Parathyroid adenoma (tissue), 2 donors: ENCODE measurements around the gene FITM2.
"Not testable (repeated sequence)": the region's sequence is repeated elsewhere in the genome, so short reads cannot be mapped to it uniquely, and the experiment has no call there.

Experiments
- H2AFZ ChIP-seq: fragments of 300-600 bp; sonication (generic); one replicate; pipeline ENCODE4 v1.7.0; 2017; ENCODE audit warnings: antibody characterized with exemption, mild to moderate bottlenecking
- H3K27ac ChIP-seq: fragments of 300-600 bp; sonication (generic); one replicate; pipeline ENCODE4 v1.7.0; 2017
- H3K27me3 ChIP-seq: fragments of 300-600 bp; sonication (generic); one replicate; pipeline ENCODE4 v1.7.0; 2017; ENCODE audit warnings: low read length; ENCODE audit not compliant: control insufficient read depth, insufficient read depth
- H3K36me3 ChIP-seq: fragments of 300-600 bp; sonication (generic); one replicate; pipeline ENCODE4 v1.7.0; 2017; ENCODE audit warnings: low read length; ENCODE audit not compliant: control insufficient read depth, insufficient read depth
- H3K4me1 ChIP-seq: fragments of 300-600 bp; sonication (generic); one replicate; pipeline ENCODE4 v1.7.0; 2017; ENCODE audit warnings: control low read depth
- H3K4me2 ChIP-seq: fragments of 300-600 bp; sonication (generic); one replicate; pipeline ENCODE4 v1.7.0; 2017; ENCODE audit warnings: low read length
- H3K4me3 ChIP-seq: fragments of 300-600 bp; sonication (generic); one replicate; pipeline ENCODE4 v1.7.0; 2017; ENCODE audit warnings: low read depth, low read length
- H3K79me2 ChIP-seq: fragments of 300-600 bp; sonication (generic); one replicate; pipeline ENCODE4 v1.7.0; 2017; ENCODE audit warnings: control low read depth
- H3K9ac ChIP-seq: fragments of 300-600 bp; sonication (generic); one replicate; pipeline ENCODE4 v1.7.0; 2017; ENCODE audit warnings: mild to moderate bottlenecking
- H3K9me3 ChIP-seq: fragments of 300-600 bp; sonication (generic); one replicate; pipeline ENCODE4 v1.7.0; 2017; ENCODE audit warnings: low read length; ENCODE audit not compliant: control insufficient read depth
- TF ChIP-seq, protein P1 (sequence below): fragments of 300-600 bp; sonication (generic); IDR thresholded peaks from one replicate; pipeline ENCODE4 v1.7.0; 2017; ENCODE audit warnings: antibody characterized with exemption, mild to moderate bottlenecking
- donor health status: primary hyperparathyroidism.

Gene FITM2

GRCh38 chr20:44349349-44349748 lies 38.3 kb upstream of the FITM2 start:
- H3K4me1 ChIP-seq: no peaks in the 10 kb centered on the region
- H3K9ac ChIP-seq: no peak overlapping the region
- TF ChIP-seq, protein P1, sequence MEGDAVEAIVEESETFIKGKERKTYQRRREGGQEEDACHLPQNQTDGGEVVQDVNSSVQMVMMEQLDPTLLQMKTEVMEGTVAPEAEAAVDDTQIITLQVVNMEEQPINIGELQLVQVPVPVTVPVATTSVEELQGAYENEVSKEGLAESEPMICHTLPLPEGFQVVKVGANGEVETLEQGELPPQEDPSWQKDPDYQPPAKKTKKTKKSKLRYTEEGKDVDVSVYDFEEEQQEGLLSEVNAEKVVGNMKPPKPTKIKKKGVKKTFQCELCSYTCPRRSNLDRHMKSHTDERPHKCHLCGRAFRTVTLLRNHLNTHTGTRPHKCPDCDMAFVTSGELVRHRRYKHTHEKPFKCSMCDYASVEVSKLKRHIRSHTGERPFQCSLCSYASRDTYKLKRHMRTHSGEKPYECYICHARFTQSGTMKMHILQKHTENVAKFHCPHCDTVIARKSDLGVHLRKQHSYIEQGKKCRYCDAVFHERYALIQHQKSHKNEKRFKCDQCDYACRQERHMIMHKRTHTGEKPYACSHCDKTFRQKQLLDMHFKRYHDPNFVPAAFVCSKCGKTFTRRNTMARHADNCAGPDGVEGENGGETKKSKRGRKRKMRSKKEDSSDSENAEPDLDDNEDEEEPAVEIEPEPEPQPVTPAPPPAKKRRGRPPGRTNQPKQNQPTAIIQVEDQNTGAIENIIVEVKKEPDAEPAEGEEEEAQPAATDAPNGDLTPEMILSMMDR: no peak
- H3K4me2 ChIP-seq: no peak overlapping the region
- H3K79me2 ChIP-seq: no peaks in the 10 kb centered on the region
- H3K27ac ChIP-seq: no peak overlapping the region
- no peaks in the 10 kb centered on the region for H3K9me3 ChIP-seq
- H2AFZ ChIP-seq: no peak overlapping the region
- H3K4me3 ChIP-seq: no peak overlapping the region
- no peaks in the 10 kb centered on the region for H3K27me3 ChIP-seq
- no peaks in the 10 kb centered on the region for H3K36me3 ChIP-seq

DNA sequence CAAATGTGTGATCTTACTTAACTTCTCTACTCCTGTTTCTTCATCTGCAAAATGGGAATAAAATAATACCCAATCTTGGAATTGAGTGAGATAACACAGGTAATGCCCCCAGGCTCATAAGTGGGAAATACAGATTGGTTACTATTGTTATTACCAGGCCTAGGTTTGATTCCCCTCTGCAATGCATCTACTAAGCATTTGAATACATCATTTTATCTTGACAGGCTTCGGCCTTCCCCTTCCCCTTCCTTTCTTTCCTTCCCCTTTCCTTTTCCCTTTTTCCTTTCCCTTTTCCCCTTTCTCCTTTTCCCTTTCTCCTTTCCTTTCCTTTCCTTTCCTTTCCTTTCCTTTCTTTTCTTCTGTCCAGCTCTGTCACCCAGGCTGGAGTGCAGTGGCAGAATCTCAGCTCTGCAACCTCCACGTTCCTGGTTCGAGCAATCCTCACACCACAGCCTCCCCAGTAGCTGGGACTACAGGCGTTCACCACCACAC lies 37.2 kb upstream of the FITM2 start:
- H3K4me2 ChIP-seq: no peak overlapping the region
- H3K36me3 ChIP-seq: no peaks in the 10 kb centered on the region
- TF ChIP-seq, protein P1: no peak
- H3K27ac ChIP-seq: no peak overlapping the region
- no peak overlapping the region for H3K9ac ChIP-seq
- H3K27me3 ChIP-seq: no peaks in the 10 kb centered on the region
- no peak overlapping the region for H3K4me3 ChIP-seq
- no peaks in the 10 kb centered on the region for H3K9me3 ChIP-seq
- H2AFZ ChIP-seq: no peak overlapping the region
- no peaks in the 10 kb centered on the region for H3K79me2 ChIP-seq
- no peaks in the 10 kb centered on the region for H3K4me1 ChIP-seq

DNA sequence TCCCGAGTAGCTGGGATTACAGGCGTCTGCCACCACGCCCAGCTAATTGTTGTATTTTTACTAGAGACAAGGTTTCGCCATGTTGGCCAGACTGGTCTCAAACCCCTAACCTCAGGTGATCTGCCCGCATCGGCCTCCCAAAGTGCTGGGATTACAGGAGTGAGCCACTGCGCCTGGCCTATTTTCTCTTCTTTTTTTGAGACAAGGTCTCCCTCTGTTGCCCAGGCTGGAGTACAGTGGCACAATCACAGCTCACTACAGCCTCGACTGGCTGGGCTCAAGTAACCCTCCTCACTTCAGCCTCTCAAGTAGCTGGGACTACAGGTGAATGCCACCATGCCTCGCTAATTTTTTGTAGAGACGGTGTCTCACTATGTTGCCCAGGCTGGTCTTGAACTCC lies 34.9 kb upstream of the FITM2 start:
- H3K4me2 ChIP-seq, H2AFZ ChIP-seq, H3K27me3 ChIP-seq, H3K79me2 ChIP-seq, H3K4me1 ChIP-seq, H3K9me3 ChIP-seq, H3K4me3 ChIP-seq, H3K9ac ChIP-seq, H3K27ac ChIP-seq, H3K36me3 ChIP-seq: not testable (repeated sequence)

DNA sequence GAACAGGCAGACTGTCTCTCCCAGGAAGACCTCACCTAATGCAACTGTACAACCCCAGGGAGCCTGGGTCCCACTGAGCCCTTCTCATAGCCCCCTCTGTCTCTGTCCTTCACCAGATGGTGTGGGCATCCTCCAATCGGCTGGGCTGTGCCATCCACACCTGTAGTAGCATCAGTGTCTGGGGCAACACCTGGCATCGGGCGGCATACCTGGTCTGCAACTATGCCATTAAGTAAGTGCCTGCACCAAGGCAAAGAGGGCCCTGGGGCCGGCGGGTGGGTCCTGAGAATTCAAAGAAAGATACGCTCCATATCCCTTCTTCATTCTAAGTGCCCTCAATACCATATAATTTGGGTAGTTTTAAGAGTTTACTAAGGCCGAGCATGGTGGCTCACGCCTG lies 34.1 kb upstream of the FITM2 start:
- H3K9me3 ChIP-seq: no peaks in the 10 kb centered on the region
- no peaks in the 10 kb centered on the region for H3K27me3 ChIP-seq
- H3K27ac ChIP-seq: no peak overlapping the region
- H3K4me3 ChIP-seq: no peak overlapping the region
- no peak overlapping the region for H3K4me2 ChIP-seq
- no peaks in the 10 kb centered on the region for H3K4me1 ChIP-seq
- H3K9ac ChIP-seq: no peak overlapping the region
- no peaks in the 10 kb centered on the region for H3K36me3 ChIP-seq
- no peaks in the 10 kb centered on the region for H3K79me2 ChIP-seq
- TF ChIP-seq, protein P1: no peak
- no peak overlapping the region for H2AFZ ChIP-seq

GRCh38 chr20:44344723-44345122 lies 33.7 kb upstream of the FITM2 start:
- H3K4me1 ChIP-seq: no peaks in the 10 kb centered on the region
- H3K9ac ChIP-seq: no peak overlapping the region
- H3K9me3 ChIP-seq: no peaks in the 10 kb centered on the region
- H3K27ac ChIP-seq: no peak overlapping the region
- H3K4me2 ChIP-seq: no peak overlapping the region
- no peak overlapping the region for H2AFZ ChIP-seq
- no peak overlapping the region for H3K4me3 ChIP-seq
- TF ChIP-seq, protein P1: no peak
- no peaks in the 10 kb centered on the region for H3K36me3 ChIP-seq
- no peaks in the 10 kb centered on the region for H3K79me2 ChIP-seq
- H3K27me3 ChIP-seq: no peaks in the 10 kb centered on the region
